HFFc6 (cell line): ENCODE measurements around the gene ABHD16A. TPM values are rescaled to one million over a fixed set of nuclear protein-coding genes. Genes with fewer than 3 reads are reported as not detected.

ENCODE experiments used
- DNase-seq: peaks from one replicate; pipeline ENCODE4 v3.0.0-alpha.2; 2018
- H3K27ac Mint-ChIP-seq: 2 replicates; pipeline ENCODE4 v1.8.0; 2020; ENCODE audit warnings: mild to moderate bottlenecking, mixed read lengths
- H3K27me3 Mint-ChIP-seq: 2 replicates; pipeline ENCODE4 v1.8.0; 2021; ENCODE audit warnings: mild to moderate bottlenecking, moderate library complexity, mixed read lengths; ENCODE audit not compliant: insufficient read depth
- H3K36me3 Mint-ChIP-seq: 2 replicates; pipeline ENCODE4 v1.8.0; 2021; ENCODE audit warnings: low read depth, mixed read lengths
- H3K4me1 Mint-ChIP-seq: 2 replicates; pipeline ENCODE4 v1.8.0; 2020; ENCODE audit warnings: low read depth, mixed read lengths
- H3K4me3 Mint-ChIP-seq: 2 replicates; pipeline ENCODE4 v1.8.0; 2020; ENCODE audit warnings: mild to moderate bottlenecking, moderate library complexity, mixed read lengths
- H3K9me3 Mint-ChIP-seq: 2 replicates; pipeline ENCODE4 v1.8.0; 2020; ENCODE audit warnings: mild to moderate bottlenecking, mixed read lengths
- total RNA-seq, 6 experiments: library from RNA; stranded (reverse); fragmentation: NEBNext Ultra II Directional; extraction: Animal tissue kit (Norgen Biotek cat#: 25700); gene quantifications; 2 replicates in 1 of 6; 3 replicates in 5 of 6; pipeline ENCODE4 v1.2.3, GENCODE V29; 2021
- TF ChIP-seq, protein P1 (sequence below): fragments of 200-600 bp; sonication (generic); IDR thresholded peaks from 2 replicates; pipeline ENCODE4 v1.5.0; 2021; ENCODE audit warnings: antibody characterized with exemption, mild to moderate bottlenecking

ABHD16A gene
- total RNA-seq, 6 experiments from 2014 or later, result 27.4 to 39.6 (median 32.0) TPM

DNA sequence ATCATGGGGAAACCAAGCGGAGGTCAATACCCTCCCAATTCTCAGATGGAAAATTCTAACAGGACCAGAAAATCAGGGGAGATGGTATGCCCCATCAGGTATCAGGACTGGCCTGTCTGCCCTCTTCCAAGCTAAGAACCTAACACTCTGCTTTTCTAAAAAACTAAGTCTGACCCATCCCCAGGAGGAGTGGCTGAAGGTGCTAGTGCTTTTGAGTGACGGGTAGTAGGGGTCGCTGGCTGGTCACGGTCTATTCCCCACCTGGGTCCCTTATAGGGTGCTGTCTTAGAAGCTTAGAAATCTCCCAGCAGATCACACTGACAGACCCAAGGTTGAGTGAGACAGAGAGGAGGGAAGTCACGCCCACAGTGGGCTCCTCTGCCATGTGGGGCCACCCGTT lies 9.6 kb downstream of the ABHD16A start:
- DNase-seq, result no peak
- Mint-ChIP-seq H3K4me1 (peaks cover 11% of the 10 kb centered on the region), H3K4me3 (no peak overlapping the region), H3K27ac (no peak overlapping the region), H3K36me3 (no peaks in the 10 kb centered on the region; the same call in 1 of the 2 replicates), H3K9me3 (no peaks in the 10 kb centered on the region), H3K27me3 (no peaks in the 10 kb centered on the region)
- TF ChIP-seq, protein P1, sequence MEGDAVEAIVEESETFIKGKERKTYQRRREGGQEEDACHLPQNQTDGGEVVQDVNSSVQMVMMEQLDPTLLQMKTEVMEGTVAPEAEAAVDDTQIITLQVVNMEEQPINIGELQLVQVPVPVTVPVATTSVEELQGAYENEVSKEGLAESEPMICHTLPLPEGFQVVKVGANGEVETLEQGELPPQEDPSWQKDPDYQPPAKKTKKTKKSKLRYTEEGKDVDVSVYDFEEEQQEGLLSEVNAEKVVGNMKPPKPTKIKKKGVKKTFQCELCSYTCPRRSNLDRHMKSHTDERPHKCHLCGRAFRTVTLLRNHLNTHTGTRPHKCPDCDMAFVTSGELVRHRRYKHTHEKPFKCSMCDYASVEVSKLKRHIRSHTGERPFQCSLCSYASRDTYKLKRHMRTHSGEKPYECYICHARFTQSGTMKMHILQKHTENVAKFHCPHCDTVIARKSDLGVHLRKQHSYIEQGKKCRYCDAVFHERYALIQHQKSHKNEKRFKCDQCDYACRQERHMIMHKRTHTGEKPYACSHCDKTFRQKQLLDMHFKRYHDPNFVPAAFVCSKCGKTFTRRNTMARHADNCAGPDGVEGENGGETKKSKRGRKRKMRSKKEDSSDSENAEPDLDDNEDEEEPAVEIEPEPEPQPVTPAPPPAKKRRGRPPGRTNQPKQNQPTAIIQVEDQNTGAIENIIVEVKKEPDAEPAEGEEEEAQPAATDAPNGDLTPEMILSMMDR, result no peak

DNA sequence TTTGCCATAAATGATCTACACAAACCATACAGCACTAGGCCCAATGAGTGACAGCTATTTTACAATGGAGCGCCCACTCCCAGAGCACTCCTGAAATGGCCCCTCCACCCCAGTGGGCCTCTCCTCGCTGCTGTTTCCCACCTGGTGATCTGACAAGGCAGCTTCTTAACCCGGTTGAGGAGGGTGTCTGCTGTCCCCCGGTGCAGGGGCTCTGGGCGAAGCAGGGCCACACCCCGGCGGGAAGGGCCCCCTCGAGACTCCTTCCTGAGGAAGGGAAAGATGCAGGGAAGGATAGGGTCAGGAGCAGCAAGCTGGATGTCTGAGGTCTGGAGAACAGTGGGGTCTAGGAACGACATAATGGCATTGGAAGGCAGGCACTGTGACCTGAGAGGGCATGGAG lies 10.2 kb downstream of the ABHD16A start:
- Mint-ChIP-seq H3K36me3 (no peaks in the 10 kb centered on the region; the same call in 1 of the 2 replicates), H3K9me3 (no peaks in the 10 kb centered on the region)
- no peak for DNase-seq

DNA sequence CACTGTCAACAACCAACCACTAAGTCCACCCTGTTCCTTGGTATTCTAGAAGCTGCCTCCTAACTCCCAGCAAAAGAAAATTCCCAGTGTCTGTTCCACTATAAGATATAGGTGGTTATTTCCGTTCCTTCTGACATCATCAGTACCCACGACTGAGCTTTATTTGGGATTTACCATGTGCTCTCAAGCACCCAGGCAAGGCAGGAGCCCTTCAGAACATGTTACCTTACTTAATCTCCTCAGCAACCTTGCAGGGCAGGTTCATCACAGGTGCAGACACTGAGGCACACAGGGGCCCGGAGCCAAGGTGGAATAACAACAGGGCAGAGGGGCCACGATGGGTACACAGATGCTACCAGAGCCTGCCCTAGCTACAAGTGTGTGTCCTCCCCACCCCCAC lies 10.8 kb downstream of the ABHD16A start:
- Mint-ChIP-seq H3K27me3 (no peaks in the 10 kb centered on the region), H3K9me3 (no peaks in the 10 kb centered on the region), H3K36me3 (no peaks in the 10 kb centered on the region; the same call in 1 of the 2 replicates), H3K4me3 (no peak overlapping the region), H3K27ac (no peak overlapping the region), H3K4me1 (peaks cover 2% of the 10 kb centered on the region)
- TF ChIP-seq, protein P1, result no peak
- no peak for DNase-seq

More for the DNA sequence above, 10.2 kb downstream of the ABHD16A start:
- H3K4me1 Mint-ChIP-seq, result peaks cover 7% of the 10 kb centered on the region
- no peaks in the 10 kb centered on the region for H3K27me3 Mint-ChIP-seq
- H3K4me3 Mint-ChIP-seq, result no peak overlapping the region
- H3K27ac Mint-ChIP-seq, result no peak overlapping the region
- TF ChIP-seq, protein P1, result no peak

DNA sequence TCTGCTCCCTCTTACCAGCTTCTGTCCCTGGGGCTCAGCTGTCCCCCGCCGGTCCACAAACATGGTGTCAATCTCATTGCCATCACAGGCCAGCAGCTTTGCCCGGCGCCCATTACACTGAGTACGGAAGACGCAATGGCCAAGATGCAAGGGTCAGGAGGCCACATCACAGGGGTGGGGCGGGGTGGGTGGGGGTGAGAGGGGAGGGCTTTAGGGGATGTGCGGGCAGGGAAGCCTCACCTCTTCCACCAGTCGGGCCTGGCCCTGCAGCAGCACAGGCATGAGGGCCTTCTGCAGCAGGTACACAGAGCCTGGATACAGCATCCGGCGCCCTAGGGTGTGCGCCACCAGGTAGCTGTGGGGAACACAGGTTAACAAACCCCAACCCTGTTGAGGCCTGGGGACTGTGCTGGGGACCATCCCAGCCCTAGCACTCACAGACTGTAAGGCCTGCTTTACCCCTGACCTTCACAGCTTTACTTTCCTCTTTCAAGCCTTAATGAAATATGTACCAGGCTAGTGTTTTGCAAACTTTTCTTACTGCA lies 11.5 kb downstream of the ABHD16A start:
- Mint-ChIP-seq H3K27ac (no peak overlapping the region), H3K36me3 (no peaks in the 10 kb centered on the region; the same call in 1 of the 2 replicates), H3K4me3 (no peak overlapping the region), H3K9me3 (no peaks in the 10 kb centered on the region), H3K27me3 (no peaks in the 10 kb centered on the region), H3K4me1 (no peaks in the 10 kb centered on the region)
- no peak for DNase-seq
- TF ChIP-seq, protein P1, result no peak

DNA sequence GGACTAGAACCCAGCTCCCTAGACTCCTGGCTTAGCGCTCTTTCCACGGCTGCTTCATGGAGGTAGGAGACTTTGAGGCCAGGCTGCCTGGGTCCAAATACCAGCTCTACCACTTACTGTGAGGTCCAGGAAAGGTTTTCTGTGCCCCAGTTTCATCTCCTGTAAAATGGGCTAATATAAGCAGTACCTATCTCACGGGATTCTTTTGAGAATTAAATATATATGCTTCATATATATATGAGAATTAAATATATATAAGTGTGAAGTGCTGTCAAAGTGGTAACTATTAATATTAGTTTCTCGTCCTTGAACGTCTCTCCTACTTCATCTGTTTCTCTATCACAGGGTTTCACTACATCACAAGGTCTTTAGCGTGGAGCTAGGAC lies 12.1 kb downstream of the ABHD16A start:
- H3K27me3 Mint-ChIP-seq, result no peaks in the 10 kb centered on the region
- H3K9me3 Mint-ChIP-seq, result no peaks in the 10 kb centered on the region
- TF ChIP-seq, protein P1, result no peak
- peaks cover 4% of the 10 kb centered on the region; the same call in 1 of the 2 replicates for H3K36me3 Mint-ChIP-seq
- no peak for DNase-seq
- H3K27ac Mint-ChIP-seq, result no peak overlapping the region
- no peak overlapping the region for H3K4me3 Mint-ChIP-seq
- H3K4me1 Mint-ChIP-seq, result no peaks in the 10 kb centered on the region
